SK-N-MC (cell line): Measurements from ENCODE around the gene TTF1.

Source experiments
- EZH2 ChIP-seq: fragments of 200-600 bp; sonication (generic); IDR thresholded peaks from one replicate; pipeline ENCODE4 v1.6.1; 2017; ENCODE audit warnings: antibody characterized with exemption
- FOXP2 ChIP-seq: optimal IDR thresholded peaks from 2 replicates; pipeline ENCODE3; 2011; ENCODE audit warnings: mild to moderate bottlenecking, moderate library complexity; ENCODE audit not compliant: insufficient read depth; ENCODE audit errors: extremely low read length, control extremely low read depth
- POLR2AphosphoS5 ChIP-seq: IDR thresholded peaks from 2 replicates; pipeline ENCODE4 v1.6.1; 2012; ENCODE audit warnings: mild to moderate bottlenecking, low read depth, low read length, borderline replicate concordance

DNA sequence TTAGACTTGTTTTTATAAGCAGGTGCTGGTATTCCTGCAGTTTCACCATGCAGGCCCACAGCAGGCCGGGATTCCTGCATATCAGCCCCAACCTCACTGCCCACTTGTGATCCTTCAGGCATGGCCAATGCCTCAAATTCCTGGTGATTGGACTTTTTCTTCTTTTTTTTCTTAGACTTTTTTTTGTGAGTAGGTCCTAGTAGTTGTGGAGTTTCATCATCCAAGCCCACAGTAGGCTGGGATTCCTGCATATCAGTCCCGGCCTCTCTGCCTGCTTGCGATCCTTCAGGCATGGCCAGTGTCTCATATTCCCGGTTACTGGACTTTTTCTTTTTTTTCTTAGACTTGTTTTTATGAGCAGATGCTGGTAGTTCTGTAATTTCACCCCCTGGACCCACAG, 4.8 kb downstream of the TTF1 start:
- TF ChIP-seq EZH2 (no peak), POLR2AphosphoS5 (no peak), FOXP2 (no peak)
